KMS-11 (cell line): ENCODE results near the gene ULK2.
"Not testable (repeated sequence)": the region's sequence is repeated elsewhere in the genome, so short reads cannot be mapped to it uniquely, and the experiment has no call there.

Experiments
- H2AFZ ChIP-seq: fragments of 200-600 bp; sonication (generic); 2 replicates; pipeline ENCODE4 v1.6.1; 2016; ENCODE audit warnings: antibody characterized with exemption, mixed run types, low read depth
- H3K27ac ChIP-seq: fragments of 200-600 bp; sonication (generic); 2 replicates; pipeline ENCODE4 v1.6.1; 2016; ENCODE audit warnings: mild to moderate bottlenecking, mixed run types
- H3K27me3 ChIP-seq: fragments of 200-600 bp; sonication (generic); 2 replicates; pipeline ENCODE4 v1.6.1; 2017; ENCODE audit warnings: mild to moderate bottlenecking, low read depth, mixed run types, moderate library complexity; ENCODE audit not compliant: insufficient read depth
- H3K36me3 ChIP-seq: fragments of 200-600 bp; sonication (generic); 2 replicates; pipeline ENCODE4 v1.6.1; 2017; ENCODE audit warnings: mild to moderate bottlenecking, mixed run types; ENCODE audit not compliant: insufficient read depth
- H3K4me1 ChIP-seq: fragments of 200-600 bp; sonication (generic); 2 replicates; pipeline ENCODE4 v1.6.1; 2016; ENCODE audit warnings: mild to moderate bottlenecking, low read depth, mixed run types; ENCODE audit not compliant: poor library complexity, severe bottlenecking
- H3K4me2 ChIP-seq: fragments of 200-600 bp; sonication (generic); 2 replicates; pipeline ENCODE4 v1.7.0; 2016; ENCODE audit warnings: mild to moderate bottlenecking, mixed run types
- H3K4me3 ChIP-seq: fragments of 200-600 bp; sonication (generic); IDR thresholded peaks from 2 replicates; pipeline ENCODE4 v1.6.1; 2017; ENCODE audit warnings: low read depth, low read length, mixed read lengths; ENCODE audit not compliant: insufficient read depth
- H3K79me2 ChIP-seq: fragments of 200-600 bp; sonication (generic); 2 replicates; pipeline ENCODE4 v1.6.1; 2016; ENCODE audit warnings: low read depth, mixed run types; ENCODE audit not compliant: insufficient read depth
- H3K9ac ChIP-seq: fragments of 200-600 bp; sonication (generic); 2 replicates; pipeline ENCODE4 v1.6.1; 2016; ENCODE audit warnings: mild to moderate bottlenecking, mixed run types
- H4K20me1 ChIP-seq: fragments of 200-600 bp; sonication (generic); 2 replicates; pipeline ENCODE4 v1.6.1; 2016; ENCODE audit warnings: mild to moderate bottlenecking, mixed run types; ENCODE audit not compliant: insufficient read depth
- CTCF ChIP-seq: fragments of 200-600 bp; sonication (generic); conservative IDR thresholded peaks from 2 replicates; pipeline ENCODE4 v1.6.1; 2017; ENCODE audit warnings: low read depth, mild to moderate bottlenecking, antibody characterized with exemption, low read length, moderate library complexity, mixed read lengths

Gene ULK2

GRCh38 chr17:19768046-19768782 lies 99.5 kb downstream of the ULK2 start:
- no peak overlapping the region for H2AFZ ChIP-seq
- no peaks in the 10 kb centered on the region for H3K27me3 ChIP-seq
- no peak overlapping the region for H3K4me3 ChIP-seq
- no peak overlapping the region for H3K4me2 ChIP-seq
- H3K79me2 ChIP-seq: no peaks in the 10 kb centered on the region
- H3K27ac ChIP-seq: no peak overlapping the region
- no peaks in the 10 kb centered on the region for H3K36me3 ChIP-seq
- no peaks in the 10 kb centered on the region for H3K4me1 ChIP-seq
- H4K20me1 ChIP-seq: no peaks in the 10 kb centered on the region
- no peak for TF ChIP-seq CTCF
- H3K9ac ChIP-seq: no peak overlapping the region

GRCh38 chr17:19766421-19767270 lies 101.1 kb downstream of the ULK2 start:
- no peaks in the 10 kb centered on the region for H4K20me1 ChIP-seq
- no peaks in the 10 kb centered on the region for H3K36me3 ChIP-seq
- no peak overlapping the region for H3K4me2 ChIP-seq
- TF ChIP-seq CTCF: peak; percentile 90
- no peak overlapping the region for H3K9ac ChIP-seq
- no peaks in the 10 kb centered on the region for H3K27me3 ChIP-seq
- H3K79me2 ChIP-seq: no peaks in the 10 kb centered on the region
- no peak overlapping the region for H3K27ac ChIP-seq
- no peaks in the 10 kb centered on the region for H3K4me1 ChIP-seq
- H2AFZ ChIP-seq: peak overlapping the region; percentile 18
- H3K4me3 ChIP-seq: no peak overlapping the region

- no peak for TF ChIP-seq CTCF
- Histone ChIP-seq H3K36me3 (no peaks in the 10 kb centered on the region), H4K20me1 (no peaks in the 10 kb centered on the region), H2AFZ (no peak overlapping the region), H3K27me3 (no peaks in the 10 kb centered on the region), H3K4me1 (no peaks in the 10 kb centered on the region), H3K4me2 (no peak overlapping the region), H3K9ac (no peak overlapping the region), H3K79me2 (no peaks in the 10 kb centered on the region), H3K4me3 (no peak overlapping the region), H3K27ac (no peak overlapping the region)
Observed at GRCh38 chr17:19766016-19766415, 101.7 kb downstream of the ULK2 start.

GRCh38 chr17:19763991-19764390 lies 103.7 kb downstream of the ULK2 start:
- not testable (repeated sequence) for H3K79me2 ChIP-seq, H3K4me2 ChIP-seq, H3K9ac ChIP-seq, H4K20me1 ChIP-seq, H3K4me1 ChIP-seq, H2AFZ ChIP-seq, H3K4me3 ChIP-seq, H3K27me3 ChIP-seq, H3K27ac ChIP-seq, H3K36me3 ChIP-seq

- no peak overlapping the region for H3K4me3 ChIP-seq
- no peaks in the 10 kb centered on the region for H3K4me1 ChIP-seq
- H3K4me2 ChIP-seq: no peak overlapping the region
- no peaks in the 10 kb centered on the region for H3K27me3 ChIP-seq
- H4K20me1 ChIP-seq: no peaks in the 10 kb centered on the region
- H3K79me2 ChIP-seq: no peaks in the 10 kb centered on the region
- H3K36me3 ChIP-seq: no peaks in the 10 kb centered on the region
- no peak for TF ChIP-seq CTCF
- no peak overlapping the region for H3K9ac ChIP-seq
- no peak overlapping the region for H2AFZ ChIP-seq
- no peak overlapping the region for H3K27ac ChIP-seq
Observed at GRCh38 chr17:19763416-19763815, 104.3 kb downstream of the ULK2 start.
